ENCODE measurements around the gene ZNF322.

Gene ZNF322

DNA sequence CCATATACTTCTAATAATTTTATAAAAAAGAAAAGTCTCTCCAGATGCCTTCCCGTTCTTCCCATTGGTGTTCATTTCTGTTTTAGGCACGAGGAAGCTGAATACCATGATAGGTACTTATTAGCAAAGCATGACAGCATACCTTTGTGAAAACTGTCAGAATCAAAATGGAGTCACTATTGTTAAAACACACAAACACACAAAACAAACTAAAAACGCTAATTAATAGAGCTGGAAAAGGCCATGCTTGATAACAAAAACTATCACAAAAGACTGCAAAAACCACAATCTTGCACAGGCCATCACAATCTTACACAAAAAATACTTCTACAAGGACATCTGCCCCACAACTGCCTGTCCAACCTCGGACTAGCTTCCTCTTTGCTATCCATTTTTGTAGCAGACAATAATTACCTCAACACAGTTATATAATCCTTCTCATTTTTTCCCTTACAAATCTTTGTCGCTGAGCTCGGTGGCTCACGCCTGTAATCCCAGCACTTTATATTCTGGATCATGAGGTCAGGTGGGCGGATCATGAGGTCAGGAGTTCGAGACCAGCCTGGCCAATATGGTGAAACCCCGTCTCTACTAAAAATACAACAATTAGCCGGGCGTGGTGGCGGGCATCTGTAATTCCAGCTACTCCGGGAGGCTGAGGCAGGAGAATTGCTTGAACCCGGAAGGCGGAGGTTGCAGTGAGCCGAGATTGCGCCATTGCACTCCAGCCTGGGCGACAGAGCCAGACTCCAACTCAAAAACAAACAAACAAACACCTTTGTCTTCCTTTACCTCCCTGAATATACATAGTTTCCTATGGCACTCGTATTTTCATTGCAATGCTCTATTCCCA, 66.0 kb downstream of the ZNF322 start:
- CTCF ChIA-PET: interaction anchor here (1.1 to 10.1 kb wide), 2 partner anchors 8 to 17 kb away, joined by 3 to 182 read pairs; no protein-coding TSS in a partner anchor
- H3K4me3 ChIP-seq (ENCODE audit: control insufficient read depth in 1 of 7, extremely low read depth in 1 of 7, insufficient read depth in 4 of 7, low read depth in 2 of 7, low read length in 6 of 7): no peak overlapping the region
- no peaks in the 10 kb centered on the region for H3K9me3 ChIP-seq (ENCODE audit: control extremely low read depth in 1 of 5, control insufficient read depth in 4 of 5, insufficient read depth in 2 of 5, low read depth in 1 of 5, low read length in 4 of 5)
- peaks cover 3 to 31% (median 19%) of the 10 kb centered on the region in 4 experiments for H3K4me1 ChIP-seq (ENCODE audit: control extremely low read depth in 1 of 4, control insufficient read depth in 4 of 4, insufficient read depth in 4 of 4, low read length in 3 of 4)
- POLR2A ChIA-PET: interaction anchor here (1.1 kb wide), 1 partner anchor 12 kb away, joined by 3 read pairs; no protein-coding TSS in a partner anchor
- H3K27ac ChIP-seq (ENCODE audit: insufficient read depth in 1 of 2, low read depth in 1 of 2, low read length in 2 of 2, poor library complexity in 1 of 2, severe bottlenecking in 2 of 2): no peak overlapping the region
- peaks cover 4 to 30% (median 22%) of the 10 kb centered on the region in 5 experiments for H3K27me3 ChIP-seq (replicated peaks in 2 of 5; ENCODE audit: control insufficient read depth in 4 of 5, insufficient read depth in 5 of 5, low read length in 4 of 5)
- DNase-seq: peak in 1 of 3 donors; percentile 28
- 23% methylated on average over 17 of the region's 20 CpGs for WGBS (ENCODE audit: insufficient coverage)
- peaks cover 0 to 7% (median 4%) of the 10 kb centered on the region in 4 experiments for H3K36me3 ChIP-seq (ENCODE audit: control insufficient read depth in 4 of 4, insufficient read depth in 4 of 4, low read length in 3 of 4)

DNA sequence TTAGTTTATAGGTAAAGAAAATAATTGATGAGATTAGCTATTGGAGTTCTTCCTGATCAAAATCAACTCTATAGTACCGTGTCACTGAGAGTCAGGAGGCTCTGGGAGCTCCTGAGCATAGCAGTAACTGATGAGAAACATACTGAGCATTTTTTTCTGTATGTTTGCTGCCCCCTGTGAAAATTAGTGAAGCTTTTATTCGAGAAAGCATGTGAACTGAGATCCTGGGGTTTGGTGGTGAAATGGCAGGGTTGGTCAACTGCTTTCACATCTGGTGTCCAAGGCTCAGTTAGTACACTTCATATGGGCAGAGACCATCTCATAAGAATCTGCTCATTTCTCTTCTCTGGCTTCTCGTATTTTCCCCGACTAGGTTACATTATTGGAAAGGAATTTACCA, 66.9 kb downstream of the ZNF322 start:
- Histone ChIP-seq H3K4me1 (ENCODE audit: control extremely low read depth in 1 of 4, control insufficient read depth in 4 of 4, insufficient read depth in 4 of 4, low read length in 3 of 4) (peaks cover 1 to 23% (median 12%) of the 10 kb centered on the region in 4 experiments), H3K9me3 (ENCODE audit: control extremely low read depth in 1 of 5, control insufficient read depth in 4 of 5, insufficient read depth in 2 of 5, low read depth in 1 of 5, low read length in 4 of 5) (no peaks in the 10 kb centered on the region), H3K4me3 (ENCODE audit: control insufficient read depth in 1 of 7, extremely low read depth in 1 of 7, insufficient read depth in 4 of 7, low read depth in 2 of 7, low read length in 6 of 7) (no peak overlapping the region), H3K36me3 (ENCODE audit: control insufficient read depth in 4 of 4, insufficient read depth in 4 of 4, low read length in 3 of 4) (no peaks in the 10 kb centered on the region), H3K27ac (ENCODE audit: insufficient read depth in 1 of 2, low read depth in 1 of 2, low read length in 2 of 2, poor library complexity in 1 of 2, severe bottlenecking in 2 of 2) (no peak overlapping the region), H3K27me3 (replicated peaks in 2 of 5; ENCODE audit: control insufficient read depth in 4 of 5, insufficient read depth in 5 of 5, low read length in 4 of 5) (peaks cover 4 to 30% (median 22%) of the 10 kb centered on the region in 5 experiments)
- DNase-seq: peak in 1 of 3 donors; percentile 34
- 36% methylated on average over 2 of the region's 4 CpGs for WGBS (ENCODE audit: insufficient coverage)
- POLR2A ChIA-PET: interaction anchor here (1.1 kb wide), 1 partner anchor 11 kb away, joined by 3 read pairs; no protein-coding TSS in a partner anchor
- CTCF ChIA-PET: interaction anchor here (1.1 to 10.1 kb wide), 3 partner anchors 9 to 55 kb away, joined by 3 to 182 read pairs (median 4); partner anchors contain the start of gene HMGN4

DNA sequence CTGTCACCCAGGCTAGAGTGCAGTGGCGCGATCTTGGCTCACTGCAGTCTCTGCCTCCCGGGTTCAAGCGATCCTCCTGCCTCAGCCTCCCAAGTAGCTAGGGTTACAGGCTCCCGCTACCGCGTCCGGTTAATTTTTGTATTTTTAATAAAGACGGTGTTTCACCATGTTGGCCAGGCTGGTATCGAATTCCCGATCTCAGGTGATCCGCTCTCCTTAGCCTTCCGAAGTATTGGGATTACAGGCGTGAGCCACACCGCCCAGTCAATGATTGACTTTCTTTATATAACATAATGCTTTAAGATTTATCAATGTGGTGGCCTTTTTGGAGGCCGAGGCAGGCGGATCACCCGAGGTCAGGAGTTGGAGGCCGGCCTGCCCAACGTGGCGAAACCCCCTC, 70.6 kb downstream of the ZNF322 start:
- POLR2A ChIA-PET: no interaction called here
- H3K4me3 ChIP-seq (ENCODE audit: control insufficient read depth in 1 of 7, extremely low read depth in 1 of 7, insufficient read depth in 4 of 7, low read depth in 2 of 7, low read length in 6 of 7): no peak overlapping the region
- H3K9me3 ChIP-seq (ENCODE audit: control extremely low read depth in 1 of 5, control insufficient read depth in 4 of 5, insufficient read depth in 2 of 5, low read depth in 1 of 5, low read length in 4 of 5): no peaks in the 10 kb centered on the region
- peaks cover 5 to 32% (median 19%) of the 10 kb centered on the region in 5 experiments for H3K27me3 ChIP-seq (replicated peaks in 2 of 5; ENCODE audit: control insufficient read depth in 4 of 5, insufficient read depth in 5 of 5, low read length in 4 of 5)
- CTCF ChIA-PET: interaction anchor here (0.9 to 10.1 kb wide), 2 partner anchors 12 to 247 kb away, joined by 3 to 182 read pairs; no protein-coding TSS in a partner anchor
- DNase-seq: no peak
- WGBS (ENCODE audit: insufficient coverage): 97% methylated on average over 11 of the region's 21 CpGs
- H3K36me3 ChIP-seq (ENCODE audit: control insufficient read depth in 4 of 4, insufficient read depth in 4 of 4, low read length in 3 of 4): no peaks in the 10 kb centered on the region
- H3K4me1 ChIP-seq (ENCODE audit: control extremely low read depth in 1 of 4, control insufficient read depth in 4 of 4, insufficient read depth in 4 of 4, low read length in 3 of 4): no peaks in the 10 kb centered on the region
- H3K27ac ChIP-seq (ENCODE audit: insufficient read depth in 1 of 2, low read depth in 1 of 2, low read length in 2 of 2, poor library complexity in 1 of 2, severe bottlenecking in 2 of 2): no peak overlapping the region

Measured in common myeloid progenitor, CD34-positive (primary cell).